Suprapubic skin (tissue), 4 donors: ENCODE measurements around the gene SUCNR1.
"Not testable (repeated sequence)": the region's sequence is repeated elsewhere in the genome, so short reads cannot be mapped to it uniquely, and the experiment has no call there.

ENCODE experiments used
- EP300 ChIP-seq: sonication (generic); formaldehyde crosslinking; IDR thresholded peaks from one replicate; pipeline ENCODE4 v1.6.1; 2017; ENCODE audit warnings: antibody characterized with exemption
- POLR2A ChIP-seq, 2 donors: fragments of 450-650 bp; IDR thresholded peaks; one replicate each; pipeline ENCODE4 v1.6.1; 2017; ENCODE audit warnings: antibody characterized with exemption in 2 of 2, mild to moderate bottlenecking in 2 of 2, moderate library complexity in 2 of 2
- POLR2AphosphoS5 ChIP-seq, 3 donors: sonication (generic); formaldehyde crosslinking; IDR thresholded peaks; one replicate each; pipeline ENCODE4 v1.6.1; 2017; ENCODE audit warnings: antibody characterized with exemption in 3 of 3
- TF ChIP-seq, protein P1 (sequence below), 2 donors: fragments of 200-600 bp in 1 of 2; fragments of 450-650 bp in 1 of 2; sonication (generic) in 1 of 2; IDR thresholded peaks; one replicate each; pipeline ENCODE4 v1.5.1; 2016 to 2019; ENCODE audit warnings: antibody characterized with exemption in 2 of 2, mild to moderate bottlenecking in 1 of 2, moderate library complexity in 1 of 2

DNA sequence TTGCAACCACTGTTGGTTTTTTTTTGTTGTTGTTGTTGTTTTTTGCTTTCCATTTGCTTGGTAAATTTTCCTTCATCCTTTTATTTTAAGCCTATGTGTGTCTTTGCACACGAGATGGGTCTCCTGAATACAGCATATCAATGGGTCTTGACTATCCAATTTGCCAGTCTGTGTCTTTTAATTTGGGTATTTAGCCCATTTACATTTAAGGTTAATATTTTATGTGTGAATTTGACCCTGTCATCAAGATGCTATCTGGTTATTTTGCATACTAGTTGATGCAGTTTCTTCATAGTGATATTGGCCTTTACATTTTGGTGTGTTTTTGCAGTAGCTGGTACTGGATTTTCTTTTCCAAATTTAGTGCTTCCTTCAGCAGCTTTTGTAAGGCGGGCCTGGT is 23.4 kb upstream of the SUCNR1 start:
- TF ChIP-seq, protein P1, sequence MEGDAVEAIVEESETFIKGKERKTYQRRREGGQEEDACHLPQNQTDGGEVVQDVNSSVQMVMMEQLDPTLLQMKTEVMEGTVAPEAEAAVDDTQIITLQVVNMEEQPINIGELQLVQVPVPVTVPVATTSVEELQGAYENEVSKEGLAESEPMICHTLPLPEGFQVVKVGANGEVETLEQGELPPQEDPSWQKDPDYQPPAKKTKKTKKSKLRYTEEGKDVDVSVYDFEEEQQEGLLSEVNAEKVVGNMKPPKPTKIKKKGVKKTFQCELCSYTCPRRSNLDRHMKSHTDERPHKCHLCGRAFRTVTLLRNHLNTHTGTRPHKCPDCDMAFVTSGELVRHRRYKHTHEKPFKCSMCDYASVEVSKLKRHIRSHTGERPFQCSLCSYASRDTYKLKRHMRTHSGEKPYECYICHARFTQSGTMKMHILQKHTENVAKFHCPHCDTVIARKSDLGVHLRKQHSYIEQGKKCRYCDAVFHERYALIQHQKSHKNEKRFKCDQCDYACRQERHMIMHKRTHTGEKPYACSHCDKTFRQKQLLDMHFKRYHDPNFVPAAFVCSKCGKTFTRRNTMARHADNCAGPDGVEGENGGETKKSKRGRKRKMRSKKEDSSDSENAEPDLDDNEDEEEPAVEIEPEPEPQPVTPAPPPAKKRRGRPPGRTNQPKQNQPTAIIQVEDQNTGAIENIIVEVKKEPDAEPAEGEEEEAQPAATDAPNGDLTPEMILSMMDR (IDR thresholded peaks at IDR 0.05): not testable (repeated sequence)
- TF ChIP-seq POLR2A (IDR thresholded peaks at IDR 0.05); POLR2AphosphoS5 (IDR thresholded peaks at IDR 0.05); EP300: not testable (repeated sequence)
